PC-9 (cell line): ENCODE measurements around the gene ELN. TPM values are rescaled to one million over a fixed set of nuclear protein-coding genes. Genes with fewer than 3 reads are reported as not detected.

ENCODE experiments used
- BruUV-seq: library from RNA; stranded (reverse); fragments of 400-500 nt; replicated peaks from 2 replicates; lab custom pipeline; 2021; lab: Mats Ljungman, UMichigan
- CTCF ChIA-PET: fragments of 300-600 bp; sonication (Branson Sonifier 250); formaldehyde crosslinking; loops from one replicate; lab custom pipeline; 2022; ENCODE audit warnings: antibody characterized with exemption; lab: Charles Lee
- POLR2A ChIA-PET: fragments of 300-600 bp; sonication (Branson Sonifier 250); formaldehyde crosslinking; loops from one replicate; lab custom pipeline; 2022; ENCODE audit warnings: antibody characterized with exemption; ENCODE audit not compliant: unreplicated experiment; lab: Charles Lee
- DNase-seq, 2 experiments: peaks; one replicate each; pipeline versions ENCODE4 v3.0.0 to v3.0.0-alpha.2; 2015 to 2022; ENCODE audit warnings: mixed read lengths in 1 of 2
- H2AFZ ChIP-seq: fragments of 200-600 bp; sonication (generic); 2 replicates; pipeline ENCODE4 v1.8.1; 2017; ENCODE audit warnings: antibody characterized with exemption
- H3F3A ChIP-seq: fragments of 200-600 bp; sonication (generic); 2 replicates; pipeline ENCODE4 v1.8.1; 2017; ENCODE audit warnings: antibody characterized with exemption, mild to moderate bottlenecking, low read depth; ENCODE audit not compliant: insufficient read depth
- H3K27ac ChIP-seq: fragments of 200-600 bp; sonication (generic); 2 replicates; pipeline ENCODE4 v1.6.1; 2016; ENCODE audit warnings: mixed run types
- H3K27me3 ChIP-seq: fragments of 200-600 bp; sonication (generic); 2 replicates; pipeline ENCODE4 v1.6.1; 2016; ENCODE audit warnings: low read depth, mixed run types; ENCODE audit not compliant: insufficient read depth
- H3K36me3 ChIP-seq: fragments of 200-600 bp; sonication (generic); 2 replicates; pipeline ENCODE4 v1.6.1; 2016; ENCODE audit warnings: low read depth, mixed run types
- H3K4me1 ChIP-seq: fragments of 200-600 bp; sonication (generic); replicated peaks from 2 replicates; pipeline ENCODE4 v1.6.1; 2016; ENCODE audit warnings: mixed run types; ENCODE audit not compliant: insufficient read depth
- H3K4me2 ChIP-seq: fragments of 200-600 bp; sonication (generic); 2 replicates; pipeline ENCODE4 v1.6.1; 2017; ENCODE audit warnings: mixed run types
- H3K4me3 ChIP-seq: fragments of 200-600 bp; sonication (generic); 2 replicates; pipeline ENCODE4 v1.6.1; 2016; ENCODE audit warnings: mixed run types
- H3K79me2 ChIP-seq: fragments of 200-600 bp; sonication (generic); 2 replicates; pipeline ENCODE4 v1.6.1; 2017; ENCODE audit warnings: low read depth, mixed run types
- H3K9me2 ChIP-seq: fragments of 200-600 bp; sonication (generic); 2 replicates; pipeline ENCODE4 v1.8.1; 2017; ENCODE audit warnings: mild to moderate bottlenecking; ENCODE audit not compliant: insufficient read depth
- H3K9me3 ChIP-seq: fragments of 200-600 bp; sonication (generic); 2 replicates; pipeline ENCODE4 v1.8.1; 2016; ENCODE audit warnings: low read depth; ENCODE audit not compliant: insufficient read depth
- H4K20me1 ChIP-seq: fragments of 200-600 bp; sonication (generic); 2 replicates; pipeline ENCODE4 v1.8.1; 2017; ENCODE audit not compliant: insufficient read depth
- CTCF ChIP-seq: fragments of 200-600 bp; sonication (generic); conservative IDR thresholded peaks from 2 replicates; pipeline ENCODE4 v1.6.1; 2017; ENCODE audit warnings: mixed run types, antibody characterized with exemption, mild to moderate bottlenecking, moderate library complexity
- EZH2 ChIP-seq: fragments of 200-600 bp; sonication (generic); IDR thresholded peaks from 2 replicates; pipeline ENCODE4 v1.8.0; 2017; ENCODE audit warnings: antibody characterized with exemption, low read depth
- intact Hi-C: fragments of 100-400 bp; cut with micrococcal nuclease; formaldehyde crosslinking; loops from one replicate; pipeline ENCODE4 v1.10.0; 2022; ENCODE audit not compliant: unreplicated experiment
- total RNA-seq: library from RNA; stranded (reverse); gene quantifications from 2 replicates; pipeline ENCODE4 v1.2.3, GENCODE V29; 2021

ELN gene
- total RNA-seq, 1 experiment from 2014 or later, result 0.11 TPM

GRCh38 chr7:73999664-74000435, 28.1 kb upstream of the ELN start:
- Histone ChIP-seq H3F3A (peaks cover 11% of the 10 kb centered on the region; the same call in 1 of the 2 replicates), H4K20me1 (no peaks in the 10 kb centered on the region), H3K9me2 (no peaks in the 10 kb centered on the region), H3K79me2 (no peaks in the 10 kb centered on the region), H3K9me3 (no peaks in the 10 kb centered on the region), H2AFZ (no peak overlapping the region), H3K4me2 (no peak overlapping the region), H3K4me1 (peaks cover 18% of the 10 kb centered on the region), H3K4me3 (no peak overlapping the region), H3K27ac (no peak overlapping the region), H3K36me3 (no peaks in the 10 kb centered on the region), H3K27me3 (no peaks in the 10 kb centered on the region)
- no peak for DNase-seq
- POLR2A ChIA-PET, result no interaction called here
- intact Hi-C loops, result no loop called here
- no TSS peak for BruUV-seq
- TF ChIP-seq CTCF, result no peak
- TF ChIP-seq EZH2, result no peak
- CTCF ChIA-PET, result interaction anchor here (0.7 kb wide), 1 partner anchor 11 kb away, joined by 4 read pairs; no protein-coding TSS in a partner anchor

GRCh38 chr7:74000489-74001149, 27.4 kb upstream of the ELN start:
- H2AFZ ChIP-seq, result no peak overlapping the region
- H3K9me2 ChIP-seq, result no peaks in the 10 kb centered on the region
- no peaks in the 10 kb centered on the region for H4K20me1 ChIP-seq
- CTCF ChIA-PET, result no interaction called here
- no peak overlapping the region for H3K27ac ChIP-seq
- no peak for TF ChIP-seq CTCF
- TF ChIP-seq EZH2, result no peak
- POLR2A ChIA-PET, result no interaction called here
- no peaks in the 10 kb centered on the region for H3K9me3 ChIP-seq
- H3K4me2 ChIP-seq, result no peak overlapping the region
- no peaks in the 10 kb centered on the region for H3K36me3 ChIP-seq
- no TSS peak for BruUV-seq
- H3K27me3 ChIP-seq, result no peaks in the 10 kb centered on the region
- H3K4me3 ChIP-seq, result no peak overlapping the region
- H3K79me2 ChIP-seq, result no peaks in the 10 kb centered on the region
- intact Hi-C loops, result no loop called here
- H3K4me1 ChIP-seq, result peaks cover 18% of the 10 kb centered on the region
- peaks cover 11% of the 10 kb centered on the region; the same call in 1 of the 2 replicates for H3F3A ChIP-seq
- DNase-seq, result no peak

GRCh38 chr7:74001150-74001494, 26.9 kb upstream of the ELN start:
- no peaks in the 10 kb centered on the region for H3K9me3 ChIP-seq
- H3F3A ChIP-seq, result peaks cover 13% of the 10 kb centered on the region; the same call in 1 of the 2 replicates
- POLR2A ChIA-PET, result no interaction called here
- H2AFZ ChIP-seq, result no peak overlapping the region
- no peak overlapping the region for H3K4me3 ChIP-seq
- H3K36me3 ChIP-seq, result no peaks in the 10 kb centered on the region
- CTCF ChIA-PET, result no interaction called here
- no peak overlapping the region for H3K4me2 ChIP-seq
- BruUV-seq, result no TSS peak
- H3K27ac ChIP-seq, result no peak overlapping the region
- no peaks in the 10 kb centered on the region for H3K9me2 ChIP-seq
- peaks cover 18% of the 10 kb centered on the region for H3K4me1 ChIP-seq
- H3K79me2 ChIP-seq, result no peaks in the 10 kb centered on the region
- H3K27me3 ChIP-seq, result no peaks in the 10 kb centered on the region
- intact Hi-C loops, result no loop called here
- TF ChIP-seq CTCF (no peak), EZH2 (no peak)
- no peaks in the 10 kb centered on the region for H4K20me1 ChIP-seq
- DNase-seq, result no peak
